Upper lobe of left lung (tissue), 4 donors: Measurements from ENCODE around the gene KCNAB1.

Experiments used
- CTCF ChIP-seq, 6 experiments: fragments of 450-650 bp in 4 of 6; fragments of 200-600 bp in 2 of 6; sonication (generic) in 2 of 6; IDR thresholded peaks; one replicate each; pipeline ENCODE4 v1.5.1; 2016 to 2019; ENCODE audit warnings: antibody characterized with exemption in 6 of 6
- POLR2A ChIP-seq, 4 donors: fragments of 450-650 bp; IDR thresholded peaks; one replicate each; pipeline ENCODE4 v1.5.1; 2016 to 2017; ENCODE audit warnings: antibody characterized with exemption in 4 of 4, mild to moderate bottlenecking in 2 of 4
- POLR2AphosphoS5 ChIP-seq, 2 donors: sonication (generic); formaldehyde crosslinking; IDR thresholded peaks; one replicate each; pipeline ENCODE4 v1.5.1; 2017; ENCODE audit warnings: antibody characterized with exemption in 2 of 2

GRCh38 chr3:156233876-156234275, 113.5 kb downstream of the KCNAB1 start:
- TF ChIP-seq POLR2A (IDR thresholded peaks at IDR 0.05) (no peak), CTCF (IDR thresholded peaks at IDR 0.05) (no peak), POLR2AphosphoS5 (IDR thresholded peaks at IDR 0.05) (no peak)
